Right hindlimb (tissue), 1 donor: Measurements from ENCODE around the gene SQSTM1.
A peak's percentile ranks its signal among the peaks of the same experiment; 100 is the strongest.

ENCODE experiments used
- DNase-seq: peaks from one replicate; pipeline ENCODE4 v3.0.0-alpha.2; 2018

The SQSTM1 gene

DNA sequence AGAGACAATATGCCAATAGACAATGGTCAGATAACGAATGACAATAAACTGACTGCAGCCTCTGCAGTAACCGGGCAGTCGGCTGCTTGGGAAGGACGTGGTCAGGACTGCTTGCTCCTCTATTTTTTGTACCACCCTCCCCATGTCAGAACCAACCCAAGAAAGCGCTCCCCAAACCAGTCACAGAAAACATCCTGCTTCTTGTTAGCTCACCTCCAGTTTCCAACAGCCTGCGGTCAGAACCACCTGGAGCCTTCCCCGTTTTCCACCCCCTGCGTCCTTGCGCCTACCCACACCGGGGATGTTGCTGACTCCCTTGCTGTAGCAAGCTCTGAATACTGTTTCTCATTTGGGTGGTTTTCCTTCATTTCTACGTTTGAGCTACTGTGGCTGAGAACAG is 39.6 kb downstream of the SQSTM1 start:
- DNase-seq, result no peak

DNA sequence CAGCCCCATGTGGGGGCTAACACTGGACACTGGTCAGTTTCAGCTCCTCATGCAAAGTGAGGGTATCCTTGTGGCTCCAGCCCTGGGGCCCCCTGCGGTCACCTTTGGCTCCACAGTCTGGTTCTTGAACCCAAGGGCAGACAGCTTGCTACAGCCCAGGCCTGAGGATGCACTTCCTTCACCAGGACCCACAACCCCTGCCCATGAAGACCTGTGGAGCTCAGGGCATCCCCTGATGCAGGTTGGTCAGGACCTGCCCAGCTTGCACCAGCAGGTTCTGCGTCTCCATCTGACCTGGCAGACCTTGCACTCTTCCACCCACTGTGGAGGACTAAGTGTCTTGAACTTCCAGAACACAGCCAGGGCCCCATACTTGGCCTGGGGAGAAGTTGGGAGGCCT is 41.6 kb downstream of the SQSTM1 start:
- DNase-seq, result no peak

DNA sequence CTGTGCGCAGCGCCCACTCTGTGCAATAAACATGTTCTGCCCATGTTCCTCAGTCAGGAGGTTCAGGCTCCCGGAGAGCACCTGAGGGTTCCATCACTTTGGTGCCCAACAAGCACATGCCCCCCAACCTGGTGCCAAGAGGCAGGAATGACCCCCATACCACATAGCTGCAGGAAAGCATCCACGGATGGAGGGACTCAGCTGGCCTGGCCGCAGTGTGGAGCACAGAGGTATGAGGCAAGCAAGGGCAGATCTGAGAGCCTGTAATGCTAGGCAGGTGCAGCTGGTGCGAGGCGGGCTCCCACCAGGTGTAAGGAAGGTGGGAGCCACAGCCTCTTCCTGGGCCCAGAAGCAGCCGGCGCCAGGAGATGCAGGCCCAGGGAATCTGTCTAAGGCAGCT is 42.2 kb downstream of the SQSTM1 start:
- no peak for DNase-seq

DNA sequence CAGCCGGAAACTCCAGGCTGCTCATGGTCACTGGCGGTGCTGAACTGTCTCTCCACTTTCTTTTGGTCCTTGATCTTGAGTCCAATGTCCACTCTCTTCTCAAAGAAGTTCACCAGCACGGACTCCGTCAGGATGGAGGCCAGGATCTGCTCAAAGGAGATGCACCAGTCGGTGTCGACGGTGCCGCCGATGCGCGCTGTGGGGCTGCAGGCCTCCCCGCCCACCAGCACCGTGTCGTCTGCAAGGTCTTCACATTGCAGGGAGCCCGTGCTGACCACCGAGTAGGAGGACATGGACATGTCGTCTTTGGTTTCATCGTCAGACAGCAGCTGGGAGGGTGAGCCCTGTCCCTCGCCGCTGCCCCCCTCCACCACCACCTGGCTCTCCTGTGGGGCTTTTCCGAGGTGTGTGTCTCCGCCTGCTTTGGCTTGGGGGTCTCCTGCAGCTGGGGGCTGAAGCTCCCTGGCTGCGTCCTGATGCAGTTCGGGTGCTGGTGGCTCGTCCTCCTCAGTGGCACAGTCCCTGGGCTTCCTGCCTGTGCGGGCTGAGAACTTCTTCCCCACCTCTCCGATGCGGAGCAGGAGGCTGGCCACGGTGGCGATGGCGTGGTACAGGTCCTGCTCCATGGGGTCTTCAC is 42.9 kb downstream of the SQSTM1 start:
- DNase-seq, result no peak

DNA sequence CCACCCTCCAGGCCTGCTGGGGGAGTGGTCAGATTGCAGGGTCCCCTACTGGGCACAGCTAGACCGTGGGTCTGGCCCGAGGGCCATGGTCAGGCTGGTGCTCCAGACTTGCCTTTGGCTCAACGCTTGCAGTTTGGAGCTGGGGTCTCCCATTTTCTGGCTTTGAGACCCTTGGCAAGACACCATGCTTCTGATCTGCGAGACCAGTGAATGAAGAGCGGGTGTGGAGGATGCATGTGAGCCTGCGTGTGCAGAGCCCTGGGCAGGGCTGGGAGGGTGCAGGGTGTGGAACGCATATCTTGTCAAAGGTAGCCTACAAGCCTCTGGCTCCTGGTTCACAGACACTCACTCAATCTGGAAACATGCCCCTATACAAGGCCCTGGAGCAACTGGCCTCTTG is 44.0 kb downstream of the SQSTM1 start:
- no peak for DNase-seq

DNA sequence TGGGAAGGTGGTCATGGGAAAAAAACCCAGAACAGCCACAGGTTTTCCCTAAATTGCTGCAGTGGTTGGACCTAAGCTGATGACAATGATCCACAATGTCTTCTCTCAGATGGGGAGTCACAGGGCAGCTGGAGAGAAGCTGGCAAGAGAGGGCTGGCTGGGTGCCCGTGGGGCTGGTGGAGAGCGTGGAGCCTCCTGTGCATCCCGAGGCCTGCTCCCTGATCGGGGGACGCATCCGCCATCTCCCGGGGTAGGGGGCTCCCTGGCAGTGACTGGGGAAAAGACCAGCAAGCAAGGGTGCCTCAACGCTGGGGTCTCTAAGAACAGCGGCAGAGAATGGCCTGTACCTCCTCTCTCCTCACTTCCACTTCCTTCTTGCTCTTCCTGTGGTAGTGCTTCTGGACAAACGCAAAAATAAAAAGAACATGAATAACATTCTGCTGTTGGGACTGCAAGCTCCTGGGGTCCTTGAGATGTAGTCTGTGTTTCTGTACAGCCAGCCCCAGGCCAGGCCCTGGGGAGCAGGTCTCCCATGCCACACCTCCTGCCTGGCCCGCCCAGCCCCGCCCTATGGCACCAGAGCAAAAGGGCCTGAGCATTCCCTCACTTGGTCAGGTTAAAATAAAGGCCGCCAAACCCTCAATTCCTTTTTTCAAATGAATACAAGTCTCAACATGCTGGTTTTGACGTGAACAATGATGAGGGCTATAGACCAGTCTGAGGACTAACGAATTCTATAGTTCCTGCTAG is 45.0 kb downstream of the SQSTM1 start:
- no peak for DNase-seq

DNA sequence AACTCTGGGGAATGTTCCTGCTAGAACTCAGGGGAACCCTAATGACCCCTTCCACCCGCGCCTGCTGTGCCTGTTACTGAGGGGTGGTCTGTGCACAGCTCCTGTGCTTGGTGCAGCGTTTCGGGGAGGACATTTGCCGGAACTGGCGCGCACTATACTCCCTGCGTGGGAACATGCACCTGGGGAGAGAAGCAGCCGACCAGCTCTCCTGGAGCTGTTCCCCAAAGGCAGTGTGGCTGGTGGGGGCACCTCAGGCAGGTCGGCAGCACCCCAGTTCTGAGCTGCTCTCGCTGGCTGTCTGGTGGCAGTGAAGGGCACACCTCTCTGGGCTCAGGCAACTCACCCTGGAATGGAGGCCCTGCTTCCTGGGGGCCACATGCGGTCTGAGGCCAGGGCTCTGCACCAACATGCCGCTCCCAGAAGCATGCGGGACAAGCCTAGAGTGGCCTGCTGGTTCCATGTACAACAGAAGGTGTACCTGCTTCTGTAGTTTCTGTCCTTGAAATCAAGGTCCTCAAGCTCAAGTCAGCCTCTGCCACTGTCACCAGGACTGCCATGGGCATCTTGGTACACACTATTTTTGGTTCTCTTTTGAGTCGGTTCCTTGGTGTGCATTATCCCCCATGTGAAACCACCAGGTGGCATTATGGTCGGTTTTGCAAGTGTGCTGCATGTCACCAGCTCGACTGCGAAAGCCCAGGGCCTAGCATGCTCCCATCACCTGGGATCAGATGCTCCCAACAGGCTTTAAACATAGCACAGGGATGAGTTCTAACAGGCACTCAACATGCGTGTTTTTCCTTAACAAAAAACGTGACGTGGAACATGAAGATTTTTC is 45.8 kb downstream of the SQSTM1 start:
- peak; percentile 15 for DNase-seq

DNA sequence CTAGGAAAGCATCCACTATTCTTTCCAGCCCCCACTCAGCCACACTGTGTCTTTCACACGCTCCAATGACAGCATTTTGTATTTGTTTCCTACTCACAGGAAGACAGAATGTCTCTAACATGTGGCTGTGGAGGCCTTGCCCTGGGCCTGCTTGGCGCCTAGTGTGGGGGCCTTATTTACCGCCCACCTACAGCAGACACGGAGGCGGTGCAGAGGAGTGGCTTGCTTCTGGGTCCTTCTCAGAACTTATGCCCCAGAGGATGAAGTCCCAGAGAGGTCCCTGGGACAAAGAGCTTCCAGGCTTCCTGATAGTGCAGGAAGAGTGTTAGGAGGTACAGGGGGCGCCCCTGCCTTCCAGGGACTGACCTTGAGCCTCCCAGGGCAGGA is 46.4 kb downstream of the SQSTM1 start:
- peak; percentile 10 for DNase-seq

DNA sequence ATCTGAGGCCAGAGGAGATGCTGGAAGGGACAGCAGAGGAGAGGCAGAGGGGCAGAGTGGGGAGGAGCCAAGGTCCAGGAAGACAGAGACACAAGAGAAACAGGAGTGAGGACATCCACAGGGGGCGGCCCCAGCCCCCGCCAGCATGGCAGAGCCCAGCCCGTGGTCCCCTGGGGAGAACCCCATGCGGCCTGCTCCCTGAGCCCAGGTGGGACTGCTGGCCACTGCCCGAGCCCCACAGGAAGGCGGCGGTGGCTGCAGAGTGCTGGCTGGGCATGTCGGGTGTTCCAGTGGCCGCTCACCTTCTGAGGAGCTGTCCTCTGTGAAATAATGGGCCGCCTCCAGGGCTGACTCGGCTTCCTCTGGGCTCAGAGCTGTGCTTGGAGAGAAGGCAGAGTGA is 46.8 kb downstream of the SQSTM1 start:
- DNase-seq, result peak; percentile 19

DNA sequence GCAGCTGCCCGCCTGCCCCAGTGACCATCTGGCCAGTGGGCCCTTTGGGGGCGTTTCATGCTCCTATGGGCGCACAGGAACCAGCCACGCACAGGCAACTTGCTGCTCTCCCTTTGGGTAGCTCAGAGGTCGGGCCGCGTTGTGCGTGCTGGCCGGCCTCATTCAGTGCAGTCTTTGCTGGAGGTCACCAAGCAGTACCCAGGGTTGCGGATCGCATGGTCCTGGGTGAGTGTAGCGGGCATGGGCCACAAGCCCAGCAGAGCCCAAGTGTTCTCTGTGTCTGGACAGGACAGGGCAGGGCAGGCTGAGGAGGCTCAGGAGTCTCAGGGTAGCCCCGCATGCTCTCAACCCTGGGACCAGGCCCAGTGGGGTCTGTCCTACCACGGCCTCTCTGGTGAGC is 47.8 kb downstream of the SQSTM1 start:
- peak; percentile 7 for DNase-seq

DNA sequence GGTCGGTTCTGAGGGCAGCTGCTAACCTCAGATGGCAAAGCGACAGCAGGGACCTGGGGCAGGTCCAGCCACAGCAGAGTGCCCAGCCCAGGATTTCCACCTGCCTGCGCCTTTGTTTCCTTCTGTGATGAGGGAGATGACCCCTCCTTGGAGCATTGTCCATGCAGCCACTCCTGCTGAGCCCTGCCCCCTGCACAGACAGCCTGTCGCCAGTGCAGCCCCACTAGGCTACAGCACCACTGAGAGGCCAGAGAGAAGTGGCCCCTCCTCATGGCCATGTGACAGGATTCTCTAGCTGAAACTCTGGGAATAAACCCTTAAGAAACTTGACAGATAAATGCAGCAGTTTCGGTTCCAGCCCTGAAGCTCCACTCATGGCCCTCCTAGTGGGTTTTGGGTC is 48.4 kb downstream of the SQSTM1 start:
- DNase-seq, result no peak

DNA sequence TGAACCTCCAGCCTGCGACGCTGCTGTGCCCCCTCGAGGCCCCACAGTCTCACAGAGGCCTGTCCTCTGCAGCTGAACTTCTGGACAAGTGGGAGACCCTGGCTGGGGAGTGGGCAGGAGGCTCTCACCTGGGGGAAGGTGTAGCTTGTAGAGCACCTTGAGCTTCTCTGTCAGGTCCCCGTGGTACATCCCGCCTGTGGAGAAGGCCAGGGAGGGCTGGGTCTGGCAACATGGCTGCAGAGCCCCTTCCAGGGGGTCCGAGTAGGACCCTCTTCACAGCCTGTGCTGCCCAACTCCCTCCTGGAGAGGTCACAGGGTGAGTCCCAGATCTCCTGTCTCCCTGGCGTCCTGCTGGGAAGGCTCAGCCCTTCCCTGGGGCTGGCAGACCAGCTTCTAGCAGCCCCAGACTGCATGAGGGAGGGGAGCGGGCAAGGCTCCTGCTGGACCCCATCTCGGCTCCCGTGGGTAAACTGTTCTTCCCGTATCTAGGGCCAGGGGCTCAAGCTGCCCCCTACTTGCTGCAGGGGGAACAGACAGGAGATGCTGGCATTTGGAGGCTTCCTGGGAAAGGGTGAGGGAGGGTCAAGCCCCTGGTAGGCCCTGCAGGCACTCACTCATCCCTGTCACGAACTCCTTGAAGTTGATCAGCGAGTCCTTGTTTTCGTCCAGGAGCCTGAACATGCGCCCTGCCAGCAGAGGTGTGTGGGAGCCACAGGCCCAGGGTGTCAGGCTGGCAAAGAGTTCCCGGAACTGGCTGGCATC is 49.1 kb downstream of the SQSTM1 start:
- no peak for DNase-seq

DNA sequence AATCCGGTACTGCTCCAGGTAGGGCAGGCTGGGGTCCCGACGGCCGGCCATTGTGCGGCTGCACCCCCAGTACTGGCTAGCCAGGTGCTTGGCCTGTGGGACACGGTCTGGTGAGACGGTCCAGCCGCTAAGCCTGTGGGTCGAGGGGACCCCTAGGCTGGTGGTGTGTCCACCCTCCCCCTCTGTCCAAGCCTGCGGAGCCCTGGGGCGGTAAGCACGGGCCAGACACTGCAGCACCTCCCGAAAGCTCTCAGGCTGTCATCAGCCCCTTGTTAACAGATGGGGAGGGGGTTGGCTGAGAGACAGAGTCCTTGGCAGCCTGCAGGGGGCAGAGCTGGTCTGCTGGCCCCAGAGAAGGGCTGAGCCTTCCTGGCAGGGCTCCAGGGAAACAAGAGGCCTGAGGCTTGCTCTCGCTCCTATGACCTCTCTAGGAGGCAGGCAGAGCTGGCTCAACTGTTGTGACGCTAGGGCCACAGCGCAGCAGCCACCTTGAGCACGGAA is 49.7 kb downstream of the SQSTM1 start:
- DNase-seq, result no peak

DNA sequence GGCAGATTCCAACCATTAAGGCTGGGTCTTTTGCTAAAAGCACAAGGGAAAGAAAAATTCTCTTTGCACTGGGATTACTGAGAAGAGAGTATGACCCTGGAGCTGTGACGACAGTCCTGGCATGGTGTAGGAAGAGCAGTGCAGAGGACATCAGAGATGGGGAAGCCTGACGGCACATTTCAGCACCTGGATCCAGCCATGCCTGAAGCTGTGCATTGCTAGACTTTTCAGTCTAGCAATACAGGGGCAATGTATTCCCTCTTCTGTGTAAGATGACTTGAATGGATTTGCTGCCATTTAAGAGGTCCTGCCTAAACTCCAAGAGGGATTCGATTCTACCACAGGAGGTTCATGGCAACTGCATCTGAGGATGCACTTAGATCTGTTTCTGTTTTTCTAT is 50.2 kb downstream of the SQSTM1 start:
- no peak for DNase-seq

DNA sequence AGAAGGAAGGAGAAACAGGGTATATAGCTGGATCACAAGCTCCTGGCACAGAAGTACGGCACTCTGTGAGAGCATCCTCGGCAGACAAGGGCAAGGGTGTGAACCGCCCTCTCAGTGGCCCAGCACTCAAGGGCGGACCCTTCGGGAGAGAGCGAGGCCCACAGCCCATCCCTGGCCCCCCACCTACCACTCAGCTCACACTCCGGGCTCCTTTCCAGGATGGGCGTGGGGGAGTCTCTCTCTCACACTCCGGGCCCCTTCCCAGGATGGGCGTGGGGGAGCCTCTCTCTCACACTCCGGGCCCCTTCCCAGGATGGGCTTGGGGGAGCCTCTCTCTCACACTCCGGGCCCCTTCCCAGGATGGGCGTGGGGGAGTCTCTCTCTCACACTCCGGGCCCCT is 50.8 kb downstream of the SQSTM1 start:
- peak; percentile 78 for DNase-seq

DNA sequence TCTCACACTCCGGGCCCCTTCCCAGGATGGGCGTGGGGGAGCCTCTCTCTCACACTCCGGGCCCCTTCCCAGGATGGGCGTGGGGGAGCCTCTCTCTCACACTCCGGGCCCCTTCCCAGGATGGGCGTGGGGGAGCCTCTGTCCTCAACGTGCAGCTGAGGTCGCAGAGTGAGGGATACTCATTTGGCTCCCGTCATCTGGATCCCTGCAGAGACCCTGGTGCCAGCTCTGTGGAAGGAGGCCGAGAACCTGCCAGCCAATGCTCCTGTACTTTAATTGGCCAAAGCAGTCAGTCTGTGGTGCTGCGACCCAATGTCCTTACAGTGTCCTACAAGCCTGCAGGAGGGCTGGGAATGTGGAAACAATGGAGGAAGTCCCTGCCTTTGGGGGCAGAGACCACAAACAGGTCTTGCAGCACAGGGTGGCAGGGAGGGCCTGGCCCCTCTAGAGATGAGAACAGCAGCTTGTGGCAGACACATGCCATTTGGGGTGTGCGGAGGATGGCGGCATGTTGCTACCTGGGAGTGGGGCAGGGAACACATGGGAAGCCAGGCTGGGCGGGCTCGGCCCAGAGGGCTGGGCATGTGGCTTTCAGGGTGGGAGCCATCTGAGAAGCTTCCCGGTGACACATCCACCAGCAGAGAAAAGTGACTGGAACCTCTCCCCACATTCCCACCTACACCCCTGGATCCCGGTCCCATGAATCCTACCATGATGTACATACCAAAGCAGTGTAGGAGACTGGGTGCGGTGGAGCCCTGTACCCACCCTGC is 51.5 kb downstream of the SQSTM1 start:
- peak; percentile 19 for DNase-seq

DNA sequence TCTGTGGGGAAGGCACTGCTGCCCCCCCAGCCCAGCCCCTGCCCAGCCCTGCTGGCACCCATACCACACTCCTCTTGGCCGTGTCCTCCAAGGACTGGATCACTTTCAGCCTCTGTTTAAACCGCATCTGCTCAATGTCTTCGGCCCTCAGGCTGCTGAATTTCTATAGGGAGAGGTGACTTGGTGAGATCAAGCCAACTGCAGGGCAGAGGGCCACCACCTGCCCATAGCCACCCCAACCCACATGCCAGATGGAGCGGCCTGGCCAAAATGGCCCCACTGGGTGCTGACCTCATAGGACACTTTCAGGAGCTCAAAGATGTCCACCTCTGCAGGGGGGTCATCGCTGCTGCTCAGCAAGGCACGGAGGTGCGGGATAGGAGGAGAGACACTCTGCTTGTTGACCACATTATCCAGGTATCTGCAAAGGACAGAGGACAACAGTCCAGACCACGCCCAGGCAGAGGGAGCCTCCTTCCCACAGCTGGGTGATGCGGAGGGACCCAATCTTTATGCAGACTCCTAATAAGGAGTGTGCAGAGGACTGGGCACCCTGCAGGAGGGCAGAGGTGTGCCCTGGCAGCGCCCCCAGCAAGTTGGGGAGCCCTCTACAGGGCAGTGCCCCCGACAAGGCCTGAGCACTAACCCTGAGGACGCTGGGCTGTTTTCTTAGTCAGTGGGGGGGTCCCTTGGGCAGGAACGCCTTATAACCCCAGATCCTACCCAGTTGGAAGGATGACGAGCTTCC is 52.3 kb downstream of the SQSTM1 start:
- no peak for DNase-seq

DNA sequence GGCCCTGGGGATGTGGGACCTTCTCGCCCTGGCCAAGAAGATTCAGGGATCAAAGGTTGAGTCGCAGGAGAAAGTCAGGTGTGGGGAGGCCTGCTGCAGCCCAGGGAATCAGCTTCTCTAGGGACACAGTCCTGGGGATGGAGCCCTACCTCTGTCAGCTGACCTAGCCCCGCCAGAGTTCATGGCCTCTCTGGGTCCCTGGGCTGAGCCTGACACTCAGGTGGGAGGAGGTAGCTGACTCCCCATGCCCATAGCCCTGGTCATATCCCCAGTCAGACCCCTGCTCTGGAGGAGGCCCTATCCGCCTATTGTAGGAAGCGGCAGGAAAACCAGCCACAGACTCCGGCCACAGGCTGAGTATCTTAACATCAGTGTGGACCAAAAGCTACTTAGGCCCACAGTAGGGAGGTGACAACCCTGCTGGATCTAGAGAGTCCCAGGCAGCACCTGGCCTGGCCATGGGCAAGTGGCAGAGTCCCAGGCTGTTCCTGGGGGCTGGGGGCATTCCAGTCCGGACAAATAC is 52.9 kb downstream of the SQSTM1 start:
- peak; percentile 6 for DNase-seq

DNA sequence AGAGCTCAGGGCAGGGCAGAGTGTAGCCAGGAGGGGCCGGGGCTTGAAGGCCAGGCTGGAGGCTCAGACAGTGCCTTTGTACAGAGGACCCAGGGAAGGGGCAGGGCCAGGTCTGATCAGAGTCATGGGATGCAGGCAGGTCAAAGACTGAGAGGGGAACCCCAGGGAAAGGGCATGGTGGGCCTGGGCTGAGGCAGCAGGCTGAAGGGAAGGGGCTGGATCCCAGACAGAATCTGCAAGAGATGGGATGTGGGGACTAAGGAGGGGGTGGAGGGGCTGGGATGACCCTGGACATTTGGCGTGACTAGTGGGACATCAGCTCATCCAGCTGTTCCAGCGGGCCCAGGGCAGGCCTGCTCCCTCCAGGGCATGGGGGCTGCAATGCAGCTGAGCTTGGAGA is 53.4 kb downstream of the SQSTM1 start:
- DNase-seq, result no peak

DNA sequence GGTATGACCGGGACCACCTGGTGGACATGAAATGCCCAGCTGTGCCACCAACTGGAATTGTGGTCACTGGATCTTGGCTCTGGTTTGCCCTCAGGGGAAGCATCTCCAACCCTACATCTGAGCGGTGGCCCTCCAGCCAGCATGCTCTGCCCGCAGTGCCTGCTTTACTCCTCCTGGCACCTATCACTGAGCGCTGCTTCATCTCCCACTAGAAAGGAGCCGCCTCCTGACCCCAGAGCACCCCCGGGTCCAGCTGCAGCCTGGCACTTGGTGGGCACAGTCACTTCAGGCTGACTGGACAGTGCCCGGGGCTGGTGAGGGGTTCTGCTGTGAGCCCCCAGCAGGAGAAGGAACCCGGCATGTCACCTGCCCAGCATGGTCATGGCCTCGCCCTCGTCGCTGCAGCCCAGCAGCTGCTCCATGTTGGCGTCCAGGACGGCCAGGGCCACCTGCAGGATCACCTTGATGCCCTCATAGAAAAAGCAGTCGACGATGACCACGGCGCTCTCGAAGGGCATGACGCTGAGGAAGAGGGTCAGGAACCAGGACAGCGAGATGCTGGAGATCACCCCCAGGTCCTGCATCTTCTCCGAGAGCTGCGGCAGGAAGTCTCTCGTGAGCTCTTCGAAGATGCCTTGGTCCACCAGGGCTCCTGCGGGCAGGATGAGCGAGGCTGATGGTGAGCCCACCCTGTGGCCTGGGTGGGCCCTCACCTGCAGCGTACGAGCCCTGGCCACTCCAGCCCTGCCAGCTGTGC is 54.0 kb downstream of the SQSTM1 start:
- peak; percentile 6 for DNase-seq
